ENCODE measurements around the gene HSD17B12. TPM values are rescaled to one million over a fixed set of nuclear protein-coding genes. Genes with fewer than 3 reads are reported as not detected.
"Not testable (repeated sequence)": the region's sequence is repeated elsewhere in the genome, so short reads cannot be mapped to it uniquely, and the experiment has no call there.

The HSD17B12 gene
- total RNA-seq, 5 donors from 2014 or later (not counting 1 experiment from before 2014, with no cell fraction given): 17.9 to 25.6 (median 23.8) TPM

DNA sequence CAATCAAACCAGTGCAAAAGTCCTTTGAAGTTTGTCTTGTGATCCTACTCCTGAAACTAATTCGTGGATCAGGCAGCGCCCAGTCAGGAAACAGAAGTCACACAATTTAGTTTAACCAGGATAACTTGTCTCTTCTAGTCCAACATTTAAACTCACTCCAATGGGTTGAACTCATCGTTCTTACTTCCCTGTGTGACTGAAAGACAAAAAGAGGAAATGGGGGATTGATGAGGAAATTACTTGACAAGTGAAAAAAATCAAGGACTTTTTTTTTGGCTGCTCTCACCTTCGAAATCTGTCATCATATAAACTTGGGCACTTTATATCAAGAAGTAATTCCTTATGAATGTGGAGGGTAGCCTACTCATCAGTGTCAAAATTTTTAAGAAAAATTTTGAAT is 78.4 kb downstream of the HSD17B12 start:
- ChIA-PET CTCF (interaction anchor here in 1 of 2 donors (1.0 kb wide), 1 partner anchor 27 kb away, joined by 3 read pairs; no protein-coding TSS in a partner anchor), POLR2A (no interaction called here)
- Mint-ChIP-seq H3K9me3 (peaks cover 0 to 6% (median 4%) of the 10 kb centered on the region in 3 donors), H3K27ac (no peak overlapping the region), H3K36me3 (peaks cover 63% of the 10 kb centered on the region), H3K4me3 (no peak overlapping the region), H3K27me3 (no peaks in the 10 kb centered on the region), H3K4me1 (no peaks in the 10 kb centered on the region)
- WGBS (ENCODE audit: insufficient coverage): no CpG with 5 or more reads among the region's 4 CpGs
- H3K27me3 ChIP-seq (replicated peaks in 1 of 2; ENCODE audit: control insufficient read depth in 2 of 2, extremely low read depth in 1 of 2, insufficient read depth in 2 of 2, low read length in 1 of 2): no peaks in the 10 kb centered on the region
- no peak overlapping the region for H3K4me3 ChIP-seq (ENCODE audit: control insufficient read depth in 1 of 2, extremely low read depth in 1 of 2, low read length in 1 of 2)
- DNase-seq: no peak
- no peak for ATAC-seq (replicated peaks in 1 of 4)
- no peaks in the 10 kb centered on the region for H3K36me3 ChIP-seq (ENCODE audit: control insufficient read depth in 2 of 2, extremely low read depth in 1 of 2, insufficient read depth in 1 of 2, low read length in 1 of 2)
- no peak overlapping the region for H3K27ac ChIP-seq (ENCODE audit: low read length)
- no peaks in the 10 kb centered on the region for H3K4me1 ChIP-seq (ENCODE audit: control insufficient read depth in 1 of 2, extremely low read depth in 1 of 2, insufficient read depth in 2 of 2, low read length in 2 of 2)
- no peaks in the 10 kb centered on the region for H3K9me3 ChIP-seq

DNA sequence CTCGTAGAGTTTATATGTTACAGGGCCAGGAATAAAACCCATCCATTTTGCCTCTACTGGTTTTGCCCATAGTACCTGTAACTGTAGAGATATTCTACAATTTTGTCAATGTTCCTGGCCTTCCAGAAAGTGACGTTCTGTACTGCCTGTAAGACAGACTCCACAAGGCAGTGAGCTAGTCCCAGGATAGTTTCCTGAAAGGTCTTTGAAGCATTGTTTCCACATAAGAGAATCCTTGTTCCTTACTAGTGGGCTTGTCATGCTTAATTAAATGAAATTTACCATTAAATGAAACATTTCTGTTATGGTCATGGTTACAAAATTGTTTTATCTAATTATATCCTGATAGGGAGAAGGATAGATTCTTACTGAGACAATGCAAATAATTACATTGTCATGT is 80.4 kb downstream of the HSD17B12 start:
- H3K36me3 ChIP-seq (ENCODE audit: control insufficient read depth in 2 of 2, extremely low read depth in 1 of 2, insufficient read depth in 1 of 2, low read length in 1 of 2): no peaks in the 10 kb centered on the region
- H3K4me1 ChIP-seq (ENCODE audit: control insufficient read depth in 1 of 2, extremely low read depth in 1 of 2, insufficient read depth in 2 of 2, low read length in 2 of 2): no peaks in the 10 kb centered on the region
- no peak overlapping the region for H3K4me3 ChIP-seq (ENCODE audit: control insufficient read depth in 1 of 2, extremely low read depth in 1 of 2, low read length in 1 of 2)
- Mint-ChIP-seq H3K4me1 (no peaks in the 10 kb centered on the region), H3K36me3 (peaks cover 63% of the 10 kb centered on the region), H3K9me3 (peaks cover 5 to 22% (median 15%) of the 10 kb centered on the region in 3 donors), H3K4me3 (no peak overlapping the region), H3K27me3 (no peaks in the 10 kb centered on the region), H3K27ac (no peak overlapping the region)
- peaks cover 7% of the 10 kb centered on the region for H3K9me3 ChIP-seq
- POLR2A ChIA-PET: no interaction called here
- H3K27ac ChIP-seq (ENCODE audit: low read length): no peak overlapping the region
- H3K27me3 ChIP-seq (replicated peaks in 1 of 2; ENCODE audit: control insufficient read depth in 2 of 2, extremely low read depth in 1 of 2, insufficient read depth in 2 of 2, low read length in 1 of 2): no peaks in the 10 kb centered on the region
- DNase-seq (no peak), ATAC-seq (replicated peaks in 1 of 4) (no peak)
- no CpG with 5 or more reads among the region's 2 CpGs for WGBS (ENCODE audit: insufficient coverage)
- CTCF ChIA-PET: no interaction called here

DNA sequence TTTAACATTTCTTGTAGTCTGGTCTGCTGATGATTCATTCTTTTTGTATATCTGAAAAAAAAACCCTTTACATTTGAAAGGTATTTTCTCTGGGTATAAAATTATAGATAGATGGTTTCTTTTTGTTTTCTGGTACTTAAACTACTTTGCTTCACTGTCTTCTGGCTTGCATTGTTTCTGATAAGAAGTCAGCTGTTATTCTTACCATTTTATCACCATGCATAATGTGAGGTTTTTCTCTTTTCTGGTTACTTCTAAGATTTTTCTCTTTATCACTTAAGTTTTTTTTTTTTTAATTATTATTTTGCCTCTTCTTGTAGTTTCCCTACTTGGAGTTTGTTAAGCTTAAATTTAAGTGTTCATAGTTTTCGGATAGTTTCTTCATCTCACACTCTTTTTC is 84.7 kb downstream of the HSD17B12 start:
- H3K4me1 ChIP-seq (ENCODE audit: control insufficient read depth in 1 of 2, extremely low read depth in 1 of 2, insufficient read depth in 2 of 2, low read length in 2 of 2): no peaks in the 10 kb centered on the region
- no peak overlapping the region for H3K4me3 ChIP-seq (ENCODE audit: control insufficient read depth in 1 of 2, extremely low read depth in 1 of 2, low read length in 1 of 2)
- H3K9me3 Mint-ChIP-seq: peaks cover 10 to 27% (median 20%) of the 10 kb centered on the region in 3 donors
- H3K27me3 ChIP-seq (replicated peaks in 1 of 2; ENCODE audit: control insufficient read depth in 2 of 2, extremely low read depth in 1 of 2, insufficient read depth in 2 of 2, low read length in 1 of 2): no peaks in the 10 kb centered on the region
- POLR2A ChIA-PET: no interaction called here
- peaks cover 57% of the 10 kb centered on the region for H3K36me3 Mint-ChIP-seq
- CTCF ChIA-PET: interaction anchor here in 1 of 2 donors (0.6 kb wide), 1 partner anchor 19 kb away, joined by 3 read pairs; no protein-coding TSS in a partner anchor
- H3K27ac Mint-ChIP-seq: no peak overlapping the region
- no peak overlapping the region for H3K27ac ChIP-seq (ENCODE audit: low read length)
- WGBS (ENCODE audit: insufficient coverage): no CpG with 5 or more reads among the region's 1 CpG
- ATAC-seq (replicated peaks in 1 of 4): no peak
- H3K4me1 Mint-ChIP-seq: no peaks in the 10 kb centered on the region
- no peak for DNase-seq
- no peaks in the 10 kb centered on the region for H3K36me3 ChIP-seq (ENCODE audit: control insufficient read depth in 2 of 2, extremely low read depth in 1 of 2, insufficient read depth in 1 of 2, low read length in 1 of 2)
- no peak overlapping the region for H3K4me3 Mint-ChIP-seq
- H3K9me3 ChIP-seq: peaks cover 7% of the 10 kb centered on the region
- no peaks in the 10 kb centered on the region for H3K27me3 Mint-ChIP-seq

DNA sequence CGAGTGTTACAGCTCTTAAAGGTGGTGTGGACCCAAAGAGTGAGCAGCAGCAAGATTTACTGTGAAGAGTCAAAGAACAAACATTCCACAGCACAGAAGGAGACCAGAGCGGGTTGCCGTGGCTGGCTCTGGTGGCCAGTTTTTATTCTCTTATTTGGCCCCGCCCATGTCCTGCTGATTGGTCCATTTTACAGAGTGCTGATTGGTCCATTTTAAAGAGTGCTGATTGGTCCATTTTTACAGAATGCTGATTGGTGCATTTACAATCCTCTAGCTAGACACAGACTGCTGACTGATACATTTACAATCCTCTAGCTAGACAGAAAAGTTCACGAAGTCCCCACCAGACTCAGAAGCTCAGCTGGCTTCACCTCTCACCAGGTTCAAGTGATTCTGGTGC is 88.1 kb downstream of the HSD17B12 start:
- H3K27me3 Mint-ChIP-seq; H3K4me3 Mint-ChIP-seq; H3K9me3 ChIP-seq; H3K27ac Mint-ChIP-seq; H3K27me3 ChIP-seq (replicated peaks in 1 of 2; ENCODE audit: control insufficient read depth in 2 of 2, extremely low read depth in 1 of 2, insufficient read depth in 2 of 2, low read length in 1 of 2); H3K4me1 Mint-ChIP-seq; POLR2A ChIA-PET; H3K27ac ChIP-seq (ENCODE audit: low read length); ATAC-seq (replicated peaks in 1 of 4); H3K4me3 ChIP-seq (ENCODE audit: control insufficient read depth in 1 of 2, extremely low read depth in 1 of 2, low read length in 1 of 2); H3K36me3 ChIP-seq (ENCODE audit: control insufficient read depth in 2 of 2, extremely low read depth in 1 of 2, insufficient read depth in 1 of 2, low read length in 1 of 2); DNase-seq; H3K4me1 ChIP-seq (ENCODE audit: control insufficient read depth in 1 of 2, extremely low read depth in 1 of 2, insufficient read depth in 2 of 2, low read length in 2 of 2): not testable (repeated sequence)
- CTCF ChIA-PET: interaction anchor here in 1 of 2 donors (0.5 kb wide), 1 partner anchor 95 kb away, joined by 9 read pairs; no protein-coding TSS in a partner anchor
- WGBS (ENCODE audit: insufficient coverage): 100% methylated on average over 1 of the region's 5 CpGs
- H3K36me3 Mint-ChIP-seq: peaks cover 51% of the 10 kb centered on the region
- H3K9me3 Mint-ChIP-seq: peaks cover 10 to 22% (median 17%) of the 10 kb centered on the region in 3 donors

DNA sequence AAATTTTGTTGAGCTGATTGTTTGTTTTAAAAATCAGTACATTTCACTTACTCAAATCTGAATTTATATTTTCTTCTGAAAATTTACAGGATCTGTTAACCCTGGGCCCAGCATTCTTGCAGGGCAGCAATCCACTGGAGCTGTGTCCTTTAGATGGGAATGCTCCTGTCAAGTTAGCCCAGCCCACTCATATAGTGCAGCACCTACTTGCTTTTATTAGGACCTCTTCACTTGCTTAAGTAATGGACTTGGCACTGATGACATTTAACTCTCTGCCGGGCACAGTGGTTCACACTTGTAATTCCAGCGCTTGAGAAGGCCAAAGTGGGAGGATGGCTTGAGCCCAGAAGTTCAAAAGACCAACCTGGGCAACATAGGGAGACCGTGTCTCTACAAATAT is 89.6 kb downstream of the HSD17B12 start:
- Mint-ChIP-seq H3K36me3 (peaks cover 51% of the 10 kb centered on the region), H3K27ac (no peak overlapping the region), H3K4me3 (no peak overlapping the region), H3K27me3 (no peaks in the 10 kb centered on the region), H3K4me1 (no peaks in the 10 kb centered on the region), H3K9me3 (peaks cover 11 to 18% (median 12%) of the 10 kb centered on the region in 3 donors)
- CTCF ChIA-PET: no interaction called here
- Histone ChIP-seq H3K4me3 (ENCODE audit: control insufficient read depth in 1 of 2, extremely low read depth in 1 of 2, low read length in 1 of 2) (no peak overlapping the region), H3K27me3 (replicated peaks in 1 of 2; ENCODE audit: control insufficient read depth in 2 of 2, extremely low read depth in 1 of 2, insufficient read depth in 2 of 2, low read length in 1 of 2) (no peaks in the 10 kb centered on the region), H3K4me1 (ENCODE audit: control insufficient read depth in 1 of 2, extremely low read depth in 1 of 2, insufficient read depth in 2 of 2, low read length in 2 of 2) (no peaks in the 10 kb centered on the region), H3K36me3 (ENCODE audit: control insufficient read depth in 2 of 2, extremely low read depth in 1 of 2, insufficient read depth in 1 of 2, low read length in 1 of 2) (no peaks in the 10 kb centered on the region), H3K27ac (ENCODE audit: low read length) (no peak overlapping the region), H3K9me3 (no peaks in the 10 kb centered on the region)
- DNase-seq: no peak
- POLR2A ChIA-PET: no interaction called here
- 100% methylated on average over 2 of the region's 3 CpGs for WGBS (ENCODE audit: insufficient coverage)
- ATAC-seq (replicated peaks in 1 of 4): no peak

DNA sequence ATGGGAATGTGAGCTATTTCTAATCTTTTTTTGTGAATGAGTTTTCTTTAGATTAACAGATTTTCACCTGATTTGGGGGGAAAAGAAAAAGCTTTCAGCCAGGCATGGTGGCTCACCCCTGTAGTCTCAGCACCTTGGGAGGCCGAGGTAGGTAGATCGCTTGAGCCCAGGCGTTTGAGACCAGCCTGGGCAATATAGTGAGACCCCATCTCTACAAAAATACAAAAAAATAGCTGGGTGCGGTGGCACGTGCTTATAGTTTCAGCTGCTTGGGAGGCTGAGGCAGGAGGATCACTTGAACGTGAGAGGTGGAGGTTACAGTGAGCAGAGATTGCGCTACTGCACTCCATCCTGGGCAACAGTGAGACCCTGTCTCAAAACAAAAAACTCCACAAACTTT is 92.2 kb downstream of the HSD17B12 start:
- H3K27ac ChIP-seq (ENCODE audit: low read length): no peak overlapping the region
- no peaks in the 10 kb centered on the region for H3K9me3 ChIP-seq
- H3K4me3 ChIP-seq (ENCODE audit: control insufficient read depth in 1 of 2, extremely low read depth in 1 of 2, low read length in 1 of 2): no peak overlapping the region
- H3K4me1 Mint-ChIP-seq: no peaks in the 10 kb centered on the region
- H3K27me3 Mint-ChIP-seq: no peaks in the 10 kb centered on the region
- H3K4me3 Mint-ChIP-seq: no peak overlapping the region
- ATAC-seq (replicated peaks in 1 of 4): no peak
- peaks cover 41% of the 10 kb centered on the region for H3K36me3 Mint-ChIP-seq
- no peaks in the 10 kb centered on the region for H3K36me3 ChIP-seq (ENCODE audit: control insufficient read depth in 2 of 2, extremely low read depth in 1 of 2, insufficient read depth in 1 of 2, low read length in 1 of 2)
- WGBS (ENCODE audit: insufficient coverage): 94% methylated on average over 3 of the region's 7 CpGs
- no peaks in the 10 kb centered on the region for H3K27me3 ChIP-seq (replicated peaks in 1 of 2; ENCODE audit: control insufficient read depth in 2 of 2, extremely low read depth in 1 of 2, insufficient read depth in 2 of 2, low read length in 1 of 2)
- POLR2A ChIA-PET: no interaction called here
- DNase-seq: no peak
- H3K9me3 Mint-ChIP-seq: peaks cover 4 to 10% (median 7%) of the 10 kb centered on the region in 3 donors
- CTCF ChIA-PET: no interaction called here
- no peaks in the 10 kb centered on the region for H3K4me1 ChIP-seq (ENCODE audit: control insufficient read depth in 1 of 2, extremely low read depth in 1 of 2, insufficient read depth in 2 of 2, low read length in 2 of 2)
- no peak overlapping the region for H3K27ac Mint-ChIP-seq

DNA sequence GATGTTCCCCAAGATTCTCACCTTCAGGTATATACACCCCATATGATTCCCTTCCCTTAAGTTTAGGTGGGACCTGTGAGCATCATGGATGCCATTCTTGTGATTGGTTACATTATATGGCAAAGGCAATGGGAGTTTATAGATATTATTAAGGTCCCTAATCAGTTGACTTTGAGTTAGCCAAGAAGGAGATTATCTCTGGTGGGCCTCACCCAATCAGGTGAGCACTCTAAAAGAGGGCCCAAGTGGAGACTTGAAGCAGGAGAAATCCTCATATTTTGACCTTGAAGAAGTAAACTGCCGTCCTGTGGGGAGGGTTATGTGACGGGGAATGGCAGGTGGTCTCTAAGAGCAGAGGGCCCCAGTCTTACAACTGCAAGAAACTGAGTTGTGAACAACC is 94.2 kb downstream of the HSD17B12 start:
- Histone ChIP-seq H3K27me3 (replicated peaks in 1 of 2; ENCODE audit: control insufficient read depth in 2 of 2, extremely low read depth in 1 of 2, insufficient read depth in 2 of 2, low read length in 1 of 2) (no peaks in the 10 kb centered on the region), H3K9me3 (no peaks in the 10 kb centered on the region), H3K4me3 (ENCODE audit: control insufficient read depth in 1 of 2, extremely low read depth in 1 of 2, low read length in 1 of 2) (no peak overlapping the region), H3K27ac (ENCODE audit: low read length) (no peak overlapping the region), H3K4me1 (ENCODE audit: control insufficient read depth in 1 of 2, extremely low read depth in 1 of 2, insufficient read depth in 2 of 2, low read length in 2 of 2) (no peaks in the 10 kb centered on the region), H3K36me3 (ENCODE audit: control insufficient read depth in 2 of 2, extremely low read depth in 1 of 2, insufficient read depth in 1 of 2, low read length in 1 of 2) (no peaks in the 10 kb centered on the region)
- ChIA-PET CTCF (no interaction called here), POLR2A (no interaction called here)
- Mint-ChIP-seq H3K9me3 (peaks cover 4 to 10% (median 7%) of the 10 kb centered on the region in 3 donors), H3K27me3 (no peaks in the 10 kb centered on the region), H3K36me3 (peaks cover 40% of the 10 kb centered on the region), H3K27ac (no peak overlapping the region), H3K4me1 (no peaks in the 10 kb centered on the region), H3K4me3 (no peak overlapping the region)
- no peak for ATAC-seq (replicated peaks in 1 of 4)
- WGBS (ENCODE audit: insufficient coverage): no CpG with 5 or more reads among the region's 2 CpGs
- DNase-seq: no peak
